ENCODE data around the gene PRSS27.

DNA sequence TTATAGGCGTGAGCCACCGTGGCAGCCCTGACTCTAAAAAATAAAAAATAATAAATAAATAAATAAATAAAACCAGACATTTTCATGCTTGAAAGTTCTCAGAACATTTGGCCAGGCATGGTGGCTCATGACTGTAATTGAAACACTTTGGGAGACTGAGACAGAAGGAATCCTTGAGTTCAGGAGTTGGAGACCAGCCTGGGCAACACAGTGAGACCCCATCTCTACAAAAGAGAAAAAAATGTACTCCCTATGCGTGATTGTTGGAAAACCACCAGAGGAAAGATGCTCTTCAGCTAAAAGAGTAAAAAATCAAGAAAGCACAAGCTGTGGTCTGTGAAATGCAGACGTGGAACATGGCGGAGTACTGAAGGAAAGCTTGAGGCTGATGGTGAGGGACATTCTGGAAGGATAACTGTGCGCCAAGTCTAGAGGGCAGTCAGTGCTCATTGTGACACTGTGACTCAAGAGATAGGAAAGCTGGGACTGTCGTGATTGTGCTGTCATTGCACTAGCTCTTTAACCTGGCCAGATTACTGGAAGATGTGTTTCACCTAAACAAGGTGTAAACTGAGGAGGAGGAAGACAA is 4.2 kb upstream of the PRSS27 start:
- no peak for TF ChIP-seq POLR2A (IDR thresholded peaks at IDR 0.05; ENCODE audit: low read length)
- no peak for TF ChIP-seq GATA1 (IDR thresholded peaks at IDR 0.05; ENCODE audit: low read depth, low read length)
